LNCAP (cell line): ENCODE measurements around the gene NAP1L1.

ENCODE experiments used
- TF ChIP-seq, protein P1 (sequence below): fragments of 450-650 bp; IDR thresholded peaks from 2 replicates; pipeline ENCODE4 v1.5.1; 2017; ENCODE audit warnings: mild to moderate bottlenecking

Gene NAP1L1

DNA sequence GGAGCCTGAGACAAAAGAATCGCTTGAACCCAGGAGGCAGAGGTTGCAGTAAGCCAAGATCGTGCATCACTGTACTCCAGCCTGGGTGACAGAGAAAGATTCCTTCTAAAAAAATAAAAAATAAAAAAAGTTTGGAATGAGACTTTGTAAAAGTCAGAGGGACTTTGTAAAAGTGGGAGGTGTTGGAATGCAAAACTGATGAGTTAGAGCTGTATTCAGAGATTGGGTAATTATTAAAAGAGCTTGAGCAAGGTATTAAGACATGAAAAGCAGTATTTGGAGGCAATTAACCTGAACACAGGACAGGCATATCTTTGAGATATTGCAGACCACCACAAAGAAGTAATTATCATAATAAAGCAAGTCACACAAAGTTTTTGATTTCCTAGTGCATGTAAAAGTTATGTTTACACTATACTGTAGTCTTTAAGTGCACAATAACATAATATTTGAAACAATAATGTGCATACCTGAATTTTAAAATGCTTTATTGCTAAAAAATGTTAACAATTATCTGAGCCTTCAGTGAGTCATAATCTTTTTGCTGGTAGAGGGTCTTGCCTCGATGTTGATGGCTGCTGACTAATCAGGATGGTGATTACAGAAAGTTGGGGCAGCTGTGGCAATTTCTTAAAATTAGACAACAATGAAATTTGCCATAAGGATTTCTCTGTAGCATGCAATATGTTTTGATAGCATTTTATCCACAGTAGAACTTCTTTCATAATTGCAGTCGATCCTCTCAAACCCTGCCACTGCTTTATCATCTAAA is 86.0 kb downstream of the NAP1L1 start:
- TF ChIP-seq, protein P1, sequence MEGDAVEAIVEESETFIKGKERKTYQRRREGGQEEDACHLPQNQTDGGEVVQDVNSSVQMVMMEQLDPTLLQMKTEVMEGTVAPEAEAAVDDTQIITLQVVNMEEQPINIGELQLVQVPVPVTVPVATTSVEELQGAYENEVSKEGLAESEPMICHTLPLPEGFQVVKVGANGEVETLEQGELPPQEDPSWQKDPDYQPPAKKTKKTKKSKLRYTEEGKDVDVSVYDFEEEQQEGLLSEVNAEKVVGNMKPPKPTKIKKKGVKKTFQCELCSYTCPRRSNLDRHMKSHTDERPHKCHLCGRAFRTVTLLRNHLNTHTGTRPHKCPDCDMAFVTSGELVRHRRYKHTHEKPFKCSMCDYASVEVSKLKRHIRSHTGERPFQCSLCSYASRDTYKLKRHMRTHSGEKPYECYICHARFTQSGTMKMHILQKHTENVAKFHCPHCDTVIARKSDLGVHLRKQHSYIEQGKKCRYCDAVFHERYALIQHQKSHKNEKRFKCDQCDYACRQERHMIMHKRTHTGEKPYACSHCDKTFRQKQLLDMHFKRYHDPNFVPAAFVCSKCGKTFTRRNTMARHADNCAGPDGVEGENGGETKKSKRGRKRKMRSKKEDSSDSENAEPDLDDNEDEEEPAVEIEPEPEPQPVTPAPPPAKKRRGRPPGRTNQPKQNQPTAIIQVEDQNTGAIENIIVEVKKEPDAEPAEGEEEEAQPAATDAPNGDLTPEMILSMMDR: no peak

DNA sequence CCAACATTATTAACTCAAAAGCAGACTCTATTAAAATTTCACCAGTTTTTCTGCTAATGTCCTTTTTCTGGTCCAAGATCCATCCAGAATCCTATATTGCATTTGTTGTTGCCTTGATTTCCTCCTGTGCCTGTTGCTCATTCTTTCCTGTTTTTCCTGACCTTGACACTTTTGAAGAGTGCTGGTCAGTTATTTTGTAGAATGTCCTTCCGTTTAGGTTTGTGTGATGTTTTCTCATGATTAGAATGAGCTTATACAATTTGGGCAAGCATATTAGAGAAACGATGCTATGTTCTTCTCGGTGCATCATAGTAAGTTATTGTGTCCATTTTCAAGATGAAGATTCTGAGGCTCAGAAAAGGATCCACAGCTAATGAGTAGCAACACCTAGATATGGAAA is 86.8 kb downstream of the NAP1L1 start:
- TF ChIP-seq, protein P1: no peak

DNA sequence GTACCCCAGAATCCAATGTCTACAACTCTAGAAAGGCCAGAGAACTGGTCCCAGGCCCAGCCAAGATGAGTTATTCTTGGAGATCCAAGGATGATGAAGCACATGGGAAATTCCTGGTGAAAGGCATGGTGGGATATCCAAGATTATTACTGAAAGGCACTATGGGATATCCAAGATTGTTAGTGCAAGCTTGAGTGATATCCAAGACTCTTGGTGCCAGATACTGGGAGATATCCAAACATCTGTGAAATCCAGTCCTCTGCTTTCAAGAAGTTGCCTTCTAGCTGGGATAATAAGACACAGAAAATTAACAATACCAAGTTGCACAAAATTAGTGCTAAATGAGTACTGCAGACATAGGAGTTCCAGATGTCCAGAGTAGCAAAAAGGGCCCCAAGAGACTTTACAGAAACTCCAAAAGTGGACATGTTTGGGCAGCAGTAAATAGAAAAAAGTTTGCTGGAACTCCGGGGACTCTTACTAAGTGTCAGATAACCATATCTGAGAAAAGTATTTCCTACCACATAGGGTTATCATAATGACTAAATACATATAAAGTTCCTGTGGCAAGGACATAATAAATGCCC is 87.5 kb downstream of the NAP1L1 start:
- TF ChIP-seq, protein P1: no peak

DNA sequence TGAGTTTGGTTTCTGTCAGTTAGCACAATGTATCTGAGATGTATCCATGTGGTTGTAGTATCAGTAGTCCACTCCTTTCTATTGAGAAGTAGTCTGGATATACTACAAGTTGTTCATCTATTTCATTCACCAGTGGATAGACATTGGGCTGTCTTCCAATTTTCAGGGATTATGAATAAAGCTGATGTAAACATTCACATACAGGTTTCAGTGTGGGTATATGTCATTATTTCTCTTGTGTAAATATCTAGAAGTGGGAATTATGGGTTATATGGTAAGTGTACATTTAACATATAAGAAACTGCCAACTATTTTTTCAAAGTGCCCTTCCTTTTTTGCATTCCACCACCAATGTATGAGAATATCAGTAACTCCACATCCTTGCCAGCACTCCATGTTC is 88.8 kb downstream of the NAP1L1 start:
- TF ChIP-seq, protein P1: no peak

DNA sequence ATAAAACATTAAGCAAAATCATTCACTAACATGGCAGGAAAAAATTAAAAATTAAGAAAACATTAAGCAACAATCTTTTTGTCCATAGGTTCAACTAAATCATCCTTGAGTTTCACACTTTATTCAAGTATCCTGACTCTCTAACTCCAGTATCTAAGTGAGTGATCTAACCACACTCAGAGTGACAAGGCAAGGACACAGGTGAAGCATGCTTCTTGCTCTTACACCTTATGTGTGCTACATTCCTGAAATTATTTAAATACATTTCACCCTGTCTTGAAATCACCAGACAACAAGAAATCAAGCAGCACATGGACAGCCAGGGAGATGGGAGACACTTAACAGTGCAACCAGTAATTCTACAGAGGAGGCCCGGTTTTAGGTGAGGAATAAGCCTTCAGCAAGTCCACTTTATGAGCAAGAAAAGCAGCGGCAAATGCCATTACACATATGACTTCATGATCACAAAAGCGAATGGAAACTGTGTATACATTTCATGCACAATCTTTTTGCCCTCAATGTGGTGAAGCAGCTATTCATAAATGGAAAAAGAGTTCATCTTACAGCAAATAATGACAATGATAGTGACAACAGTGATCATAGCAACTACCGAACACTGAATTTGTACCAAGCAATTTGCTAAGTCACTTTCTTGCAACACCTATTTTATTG is 90.3 kb downstream of the NAP1L1 start:
- TF ChIP-seq, protein P1: no peak

DNA sequence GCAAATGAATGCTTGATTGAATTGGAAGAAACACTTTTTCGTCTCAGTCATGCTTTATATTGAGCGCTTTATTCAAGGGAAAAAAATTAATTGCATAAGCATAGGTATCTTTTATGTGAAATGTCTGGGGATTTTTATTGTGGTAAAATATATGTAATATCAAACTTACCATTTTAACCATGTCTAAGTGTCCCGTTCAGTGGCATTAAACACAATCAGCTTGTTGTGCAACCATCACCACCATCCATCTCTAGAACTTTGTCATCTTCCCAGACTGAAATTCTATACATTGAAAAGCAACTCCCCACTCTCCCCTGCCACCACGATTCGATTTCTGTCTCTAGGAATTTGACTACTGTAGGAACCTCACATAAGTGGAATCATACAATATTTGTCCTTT is 92.7 kb downstream of the NAP1L1 start:
- TF ChIP-seq, protein P1: no peak

DNA sequence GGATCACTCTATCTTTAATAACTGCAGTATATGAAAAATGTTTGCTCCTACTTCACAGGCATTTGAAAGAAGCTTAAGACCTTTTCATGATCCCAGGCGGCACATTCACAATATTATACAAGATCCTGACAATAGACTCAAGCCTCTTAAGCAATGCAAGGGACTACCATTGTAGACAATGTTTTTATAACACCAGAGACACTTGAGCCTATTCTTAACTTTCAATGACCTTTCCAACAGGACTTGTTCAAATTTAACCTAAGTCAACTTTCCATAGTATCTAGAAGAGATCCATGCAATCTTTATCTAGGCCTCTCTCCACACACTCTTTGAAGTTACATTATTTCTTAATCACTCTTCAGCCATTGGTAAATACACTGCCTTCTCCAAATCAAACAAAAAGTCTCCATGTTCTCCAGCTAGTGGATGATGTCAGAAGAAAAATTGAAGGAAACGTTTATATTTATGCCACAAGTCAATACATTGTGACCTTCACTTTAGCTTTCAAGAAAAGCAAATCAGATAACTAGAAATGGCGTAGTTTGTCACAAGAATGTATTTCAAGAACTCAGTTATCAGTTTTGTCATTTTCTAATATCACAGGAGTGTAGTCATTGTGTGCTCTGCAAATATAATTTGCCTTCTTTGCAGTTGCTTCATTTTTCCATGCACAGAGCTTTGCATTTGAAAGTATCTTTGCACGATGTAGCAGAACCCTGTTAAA is 94.1 kb downstream of the NAP1L1 start:
- TF ChIP-seq, protein P1: no peak
